IPS-NIHi7 (cell line): ENCODE results near the gene BORCS5.

Source experiments
- DNase-seq: peaks from one replicate; pipeline ENCODE4 v3.0.0; 2012; ENCODE audit warnings: mixed read lengths; ENCODE audit errors: extremely low spot score

Gene BORCS5

DNA sequence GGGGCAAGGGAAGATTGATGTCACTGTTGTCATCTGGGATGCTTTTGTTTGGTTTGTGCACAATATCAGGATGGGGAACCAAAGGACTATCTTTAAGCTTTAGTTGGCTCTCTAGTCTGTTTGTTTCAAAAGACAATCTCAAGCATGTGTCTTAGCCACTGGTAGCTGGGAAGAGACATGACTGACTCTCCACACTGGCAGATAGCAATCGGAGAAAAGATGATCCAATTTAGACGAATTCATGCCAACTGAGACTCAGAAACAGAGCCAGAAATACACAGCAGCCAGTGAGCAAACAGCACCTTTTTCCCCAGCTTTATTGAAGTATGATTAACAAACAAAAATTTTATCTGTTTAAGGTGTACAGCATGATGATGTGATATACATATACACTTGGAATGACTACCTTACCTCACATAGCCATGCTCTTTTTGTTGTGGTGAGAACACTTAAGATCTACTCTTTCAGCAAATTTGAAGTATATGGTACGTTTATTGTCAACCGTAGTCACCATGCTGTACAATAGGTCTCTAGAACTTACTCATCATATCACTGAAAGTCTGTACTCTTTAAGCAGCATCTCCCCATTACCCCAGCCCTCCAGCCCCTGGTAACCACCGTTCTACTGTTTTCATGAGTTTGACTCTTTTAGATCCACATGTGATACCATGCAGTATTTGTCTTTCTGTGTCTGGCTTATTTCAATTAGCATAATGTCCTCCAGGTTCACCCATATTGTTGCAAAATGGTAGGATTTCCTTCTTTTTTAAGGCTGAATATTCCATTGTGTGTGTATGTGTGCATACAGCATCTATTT is 155.2 kb downstream of the BORCS5 start:
- DNase-seq = no peak

DNA sequence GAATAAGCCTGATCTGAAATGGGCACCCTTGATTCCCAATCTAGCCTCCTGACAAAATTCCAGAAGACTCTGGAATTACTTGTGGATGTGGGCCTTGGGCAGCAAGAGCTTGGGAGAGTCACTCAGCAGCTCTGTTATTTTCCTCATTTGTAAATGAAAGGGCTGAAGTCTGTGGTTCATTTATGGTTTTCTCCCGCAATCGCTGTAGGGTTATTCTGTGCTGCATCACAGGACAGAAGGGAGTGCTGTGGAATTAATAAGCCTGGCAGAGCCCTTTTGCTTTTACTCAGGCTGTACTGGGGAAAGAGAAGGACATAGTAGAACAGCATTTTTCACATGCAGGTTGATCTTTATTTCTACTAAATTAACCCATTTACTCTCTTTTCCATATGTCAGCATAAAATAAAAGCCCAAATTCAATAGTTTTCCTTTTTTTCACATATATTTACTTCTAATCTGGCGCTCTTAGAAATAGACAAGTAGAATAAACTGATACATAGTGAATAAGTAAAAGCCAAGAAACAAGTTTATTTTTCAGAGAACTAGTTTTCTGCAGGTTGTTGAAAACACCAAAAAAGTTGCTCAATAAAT is 156.6 kb downstream of the BORCS5 start:
- DNase-seq = no peak

DNA sequence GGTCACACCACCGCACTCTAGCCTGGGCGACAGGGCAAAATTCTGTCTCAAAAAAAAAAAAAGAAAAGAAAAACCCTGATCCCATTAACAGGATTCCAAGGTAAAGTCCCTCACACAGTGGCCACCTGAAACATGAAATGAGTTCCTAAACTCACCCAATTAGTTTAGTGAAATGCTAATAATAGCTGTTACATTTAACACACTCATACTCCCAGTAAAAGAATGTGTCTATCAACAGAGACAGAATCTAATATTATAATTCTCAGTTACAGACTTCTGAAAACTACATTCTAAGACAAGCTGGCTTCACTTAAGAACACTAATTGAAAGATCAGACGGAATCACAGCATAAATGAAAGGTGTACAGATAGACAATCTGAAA is 161.6 kb downstream of the BORCS5 start:
- no peak for DNase-seq

DNA sequence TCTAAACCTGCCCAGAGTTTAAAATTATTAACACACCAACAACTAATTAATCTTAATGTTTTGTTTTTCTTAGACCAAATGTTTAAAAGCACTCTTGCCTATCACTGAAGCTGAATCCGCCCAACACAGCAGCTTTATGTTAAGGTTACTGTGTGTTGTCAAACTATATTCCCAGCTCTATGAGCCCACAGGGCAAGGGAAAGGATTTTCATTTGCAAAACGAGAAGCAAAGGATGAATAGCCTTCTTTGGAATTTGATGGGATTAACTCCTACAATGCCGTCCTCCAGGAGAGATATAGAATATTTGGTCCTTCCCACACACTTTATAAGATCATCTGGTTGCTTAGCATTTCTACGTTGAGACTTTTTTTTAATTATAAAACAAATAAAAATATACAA is 162.0 kb downstream of the BORCS5 start:
- no peak for DNase-seq
